NCI-H128 (cell line): ENCODE results near the gene VAMP4.
"Not testable (repeated sequence)": the region's sequence is repeated elsewhere in the genome, so short reads cannot be mapped to it uniquely, and the experiment has no call there.

Source experiments
- DNase-seq: peaks from one replicate; lab custom pipeline; 2025; ENCODE audit not compliant: unreplicated experiment; lab: John Stamatoyannopoulos, UW

The VAMP4 gene

DNA sequence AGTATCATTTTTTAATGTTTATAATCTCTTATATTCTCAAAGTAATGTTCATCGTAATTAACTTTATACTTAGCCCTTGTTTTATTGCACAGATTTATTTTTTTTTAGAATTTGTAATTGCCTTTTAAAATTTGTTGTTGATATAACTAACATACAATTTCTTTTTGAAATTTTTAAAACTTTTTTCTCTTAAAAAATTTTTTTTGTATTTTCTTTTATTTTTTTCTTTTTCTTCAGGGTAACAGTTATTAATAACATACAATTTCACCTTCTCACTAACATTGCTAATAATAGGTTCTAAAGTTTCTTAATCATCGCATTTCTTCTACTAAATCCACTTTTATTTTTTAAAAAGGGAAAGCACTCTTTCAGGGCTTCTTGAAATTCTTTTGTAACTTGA is 11.3 kb upstream of the VAMP4 start:
- DNase-seq: no peak

GRCh38 chr1:171751221-171751620 is 9.4 kb upstream of the VAMP4 start:
- DNase-seq: no peak

DNA sequence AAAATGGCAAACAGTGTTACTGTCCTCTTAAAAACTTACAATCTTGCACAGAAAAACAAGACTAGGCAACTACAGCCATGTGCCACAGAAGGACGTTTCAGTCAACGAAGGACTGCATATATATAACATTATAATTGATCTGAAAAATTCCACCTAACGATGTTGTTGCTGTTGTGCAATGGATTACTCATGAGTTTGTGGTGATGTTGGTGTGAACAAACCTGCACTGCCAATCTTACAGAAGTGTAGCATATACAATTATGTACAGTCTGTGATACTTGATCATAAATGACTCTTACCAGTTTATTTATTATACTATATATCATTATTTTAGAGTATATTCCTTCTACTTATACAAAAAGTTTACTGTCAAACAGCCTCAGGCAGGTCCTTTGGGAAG is 6.8 kb upstream of the VAMP4 start:
- no peak for DNase-seq

- DNase-seq: no peak
These were observed 3.1 kb upstream of the VAMP4 start for GRCh38 chr1:171744986-171745385.

GRCh38 chr1:171743081-171743870 is 1.4 kb upstream of the VAMP4 start:
- no peak for DNase-seq

DNA sequence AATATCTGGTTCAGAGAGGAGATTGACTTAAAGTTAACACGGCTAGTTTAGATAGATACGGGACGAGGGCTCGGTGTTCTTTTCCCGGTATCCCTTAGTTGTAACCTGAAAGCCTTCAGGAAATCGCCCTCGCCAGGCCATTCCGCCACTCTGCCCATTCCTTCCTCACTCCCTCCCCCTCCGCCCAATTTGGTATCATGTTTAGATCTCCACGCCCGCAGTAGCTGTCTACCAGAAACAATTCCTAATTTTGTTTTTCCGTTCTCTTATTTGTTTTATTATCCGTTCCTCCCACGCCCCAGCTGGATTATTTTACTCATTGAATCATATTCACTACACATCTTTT is 685 bp upstream of the VAMP4 start:
- DNase-seq: no peak

GRCh38 chr1:171740987-171741871 is 636 bp downstream of the VAMP4 start:
- DNase-seq: no peak

- DNase-seq: no peak
These were observed 1.5 kb downstream of the VAMP4 start for GRCh38 chr1:171740356-171740863.

- DNase-seq: no peak
These were observed 2.2 kb downstream of the VAMP4 start for GRCh38 chr1:171739656-171740055.

DNA sequence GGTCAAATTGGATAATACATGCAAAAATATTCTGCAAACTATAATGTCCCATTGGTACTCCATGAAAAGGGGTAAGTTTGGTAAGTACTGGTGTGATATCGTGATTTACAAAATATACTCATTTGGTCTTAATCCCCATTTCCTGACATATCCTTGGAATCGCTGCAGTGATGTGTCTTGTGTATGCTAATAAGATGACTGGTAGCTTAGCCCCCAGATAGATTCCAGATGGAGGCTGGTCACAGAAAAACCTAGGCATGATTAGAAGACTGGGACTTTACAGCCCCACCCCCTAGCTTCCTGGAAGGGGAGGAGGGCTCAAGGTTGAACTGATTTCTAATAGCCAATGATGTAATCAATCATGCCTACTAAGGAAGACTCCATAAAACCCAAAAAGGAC is 3.0 kb downstream of the VAMP4 start:
- DNase-seq: no peak

DNA sequence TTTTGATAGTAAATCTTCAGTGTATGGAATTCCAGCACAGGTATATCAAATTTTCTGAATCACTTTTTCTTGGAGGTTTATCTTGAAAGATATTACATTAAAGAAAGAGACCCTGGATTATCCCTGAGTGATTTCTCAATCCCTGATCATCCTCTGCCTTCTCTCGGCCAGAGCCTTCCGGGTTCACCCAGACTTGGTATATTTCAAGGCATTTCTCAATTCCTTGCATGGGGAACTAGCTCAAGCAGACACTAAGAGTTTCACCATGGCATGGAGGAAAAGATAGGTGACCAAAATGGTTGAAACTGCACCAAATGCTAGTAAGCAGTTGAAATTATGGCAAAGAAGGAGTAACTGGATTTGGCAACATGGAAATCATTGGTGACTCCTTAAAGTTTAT is 5.7 kb downstream of the VAMP4 start:
- DNase-seq: no peak

DNA sequence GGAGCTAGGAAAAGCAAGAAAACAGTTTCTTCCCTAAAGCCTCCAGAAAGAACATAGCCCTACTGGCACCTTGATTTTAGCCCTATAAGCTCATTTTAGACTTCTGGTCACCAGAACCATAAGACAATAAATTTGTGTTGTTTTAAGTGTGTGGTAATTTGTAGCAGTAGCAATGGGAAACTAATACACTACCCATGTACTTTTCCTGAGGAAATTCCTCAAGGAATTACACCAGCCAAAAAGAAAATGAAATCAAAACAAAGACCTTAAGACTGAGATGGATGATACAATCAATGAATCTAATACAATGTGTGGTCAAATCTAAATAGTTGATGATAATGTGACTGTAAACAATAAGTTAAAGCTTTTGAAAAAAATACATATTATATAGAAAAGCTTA is 11.8 kb downstream of the VAMP4 start:
- DNase-seq: no peak

GRCh38 chr1:171727778-171728177 is 14.1 kb downstream of the VAMP4 start:
- no peak for DNase-seq

GRCh38 chr1:171723180-171723579 is 18.7 kb downstream of the VAMP4 start:
- DNase-seq: not testable (repeated sequence)

DNA sequence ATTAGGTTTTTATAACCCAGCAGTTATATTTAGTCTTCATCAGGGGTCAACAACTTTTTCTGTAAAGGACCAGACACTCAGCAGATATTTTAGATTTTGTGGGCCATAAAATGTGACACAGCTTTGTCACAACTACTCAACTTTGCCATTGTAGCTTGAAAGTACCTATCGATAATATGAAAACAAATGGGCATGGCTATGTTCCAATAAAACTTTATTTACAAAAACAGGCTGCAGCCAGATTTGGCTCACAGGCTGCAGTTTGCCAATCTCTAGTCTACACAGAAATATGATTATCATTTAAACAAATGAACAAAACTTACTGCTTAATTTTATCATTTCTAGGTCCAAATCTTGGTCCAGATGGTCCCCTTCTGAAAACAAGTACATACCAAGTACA is 23.0 kb downstream of the VAMP4 start:
- DNase-seq: no peak

GRCh38 chr1:171718216-171718615 is 23.6 kb downstream of the VAMP4 start:
- no peak for DNase-seq

DNA sequence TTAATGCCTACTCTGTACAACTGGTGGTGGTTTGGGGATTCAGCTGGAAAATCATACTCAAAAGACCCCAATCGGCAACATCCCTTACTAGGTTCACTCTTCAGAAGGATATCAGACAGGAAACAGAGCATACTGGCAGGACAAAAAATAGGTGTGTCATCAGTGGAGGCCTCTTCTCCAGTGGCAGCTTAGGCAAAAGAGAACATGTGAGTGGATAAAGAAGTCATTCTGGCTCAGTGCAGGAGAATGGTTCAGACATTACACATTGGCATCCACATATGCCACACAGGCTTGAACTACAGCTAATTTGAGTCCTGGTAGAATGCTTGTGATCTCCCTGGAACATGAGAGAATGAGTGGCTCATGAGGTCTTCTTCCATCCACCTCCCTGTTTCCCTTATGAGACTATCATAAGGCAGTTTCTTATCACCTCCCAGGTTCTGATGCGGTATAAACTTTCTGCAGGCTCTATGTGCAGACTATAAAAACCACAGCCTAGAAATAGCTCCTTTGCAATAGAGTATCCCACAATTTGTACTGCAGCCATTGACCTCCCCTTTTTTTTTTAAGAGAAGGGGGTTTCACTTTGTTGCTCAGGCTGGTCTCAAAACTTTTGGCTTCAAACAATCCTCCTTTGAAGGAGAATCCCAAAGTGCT is 24.7 kb downstream of the VAMP4 start:
- no peak for DNase-seq

GRCh38 chr1:171716616-171717015 is 25.2 kb downstream of the VAMP4 start:
- no peak for DNase-seq

GRCh38 chr1:171715813-171716251 is 26.0 kb downstream of the VAMP4 start:
- no peak for DNase-seq

DNA sequence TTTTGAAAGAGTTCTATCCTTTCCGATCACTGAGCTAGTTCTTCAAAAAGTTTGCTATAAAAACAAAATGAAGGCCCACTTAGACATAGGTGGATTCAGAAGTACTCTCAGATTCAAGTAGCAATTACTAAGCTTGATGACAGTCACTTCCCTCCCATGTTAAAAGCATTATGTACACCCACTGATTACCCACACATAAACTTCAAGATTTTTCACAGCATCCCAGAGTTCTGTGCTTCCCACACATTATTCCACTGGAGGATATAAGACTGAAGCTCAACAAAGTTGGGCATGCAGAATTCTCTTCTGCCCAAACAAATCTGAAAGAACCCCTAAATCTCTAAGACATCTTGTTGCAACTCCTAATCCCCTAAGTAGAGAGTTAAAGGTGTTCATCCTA is 29.5 kb downstream of the VAMP4 start:
- DNase-seq: no peak

GRCh38 chr1:171711643-171712042 is 30.2 kb downstream of the VAMP4 start:
- DNase-seq: no peak

DNA sequence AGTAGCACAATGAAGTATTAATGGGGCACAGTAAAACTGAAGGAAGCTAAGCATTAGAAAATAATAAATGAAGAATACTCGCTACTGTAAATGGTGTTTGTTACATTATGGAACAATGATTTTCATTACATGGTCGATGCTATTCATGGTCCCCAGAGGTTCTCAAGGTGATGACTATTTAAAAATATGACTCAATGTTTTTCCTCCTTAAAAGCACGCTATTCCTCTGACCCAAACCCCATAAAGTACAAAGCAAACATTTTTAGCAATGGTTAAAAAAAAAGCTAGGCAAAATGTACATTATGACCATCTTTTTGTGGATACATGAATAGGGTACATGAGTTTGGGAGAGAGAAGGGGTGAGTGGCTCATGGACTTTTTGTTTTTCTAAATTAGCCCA is 34.3 kb downstream of the VAMP4 start:
- no peak for DNase-seq
